ENCODE results near the gene UBE2D1. TPM values are rescaled to one million over a fixed set of nuclear protein-coding genes. Genes with fewer than 3 reads are reported as not detected.

The UBE2D1 gene
- polyA plus RNA-seq, 1 donor = 13.3 TPM

DNA sequence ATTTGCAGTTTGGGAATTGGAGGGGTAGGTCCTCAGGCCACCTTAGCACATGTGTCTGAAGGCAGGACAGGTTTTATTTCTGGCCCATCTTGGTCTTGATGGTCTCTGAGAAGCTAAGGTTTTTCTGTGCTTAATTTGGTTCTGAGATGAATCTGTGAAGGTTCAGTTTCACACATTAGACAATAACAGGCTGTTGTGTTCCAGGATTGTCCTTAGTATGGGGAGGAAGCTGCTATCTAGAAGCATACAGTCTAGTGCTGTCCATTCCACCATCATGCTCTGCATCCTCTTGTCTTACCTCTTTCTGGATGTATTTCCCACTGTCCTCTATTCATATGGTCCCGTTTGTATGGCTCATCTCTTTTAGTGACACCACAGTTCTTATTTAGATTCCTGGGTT is 7.1 kb downstream of the UBE2D1 start:
- no peak for DNase-seq

DNA sequence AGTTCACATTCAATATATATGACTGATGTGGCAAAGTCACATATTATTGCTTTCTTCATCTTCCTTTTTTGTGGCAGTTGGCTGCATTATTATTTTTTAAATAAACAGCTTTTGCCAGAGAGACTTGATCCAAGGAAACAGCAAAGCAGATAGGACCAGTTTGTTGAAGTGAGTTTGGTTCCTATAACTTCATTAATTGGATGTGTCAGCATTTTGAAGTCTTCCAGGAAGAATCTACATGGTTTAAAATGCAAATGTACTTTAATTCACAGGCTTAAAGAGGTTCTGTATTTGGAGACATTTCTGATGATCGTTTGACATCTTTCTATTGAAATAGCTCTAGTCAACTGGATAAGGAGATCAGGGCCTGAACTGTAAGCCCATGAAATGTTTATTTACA is 13.2 kb downstream of the UBE2D1 start:
- no peak for DNase-seq

DNA sequence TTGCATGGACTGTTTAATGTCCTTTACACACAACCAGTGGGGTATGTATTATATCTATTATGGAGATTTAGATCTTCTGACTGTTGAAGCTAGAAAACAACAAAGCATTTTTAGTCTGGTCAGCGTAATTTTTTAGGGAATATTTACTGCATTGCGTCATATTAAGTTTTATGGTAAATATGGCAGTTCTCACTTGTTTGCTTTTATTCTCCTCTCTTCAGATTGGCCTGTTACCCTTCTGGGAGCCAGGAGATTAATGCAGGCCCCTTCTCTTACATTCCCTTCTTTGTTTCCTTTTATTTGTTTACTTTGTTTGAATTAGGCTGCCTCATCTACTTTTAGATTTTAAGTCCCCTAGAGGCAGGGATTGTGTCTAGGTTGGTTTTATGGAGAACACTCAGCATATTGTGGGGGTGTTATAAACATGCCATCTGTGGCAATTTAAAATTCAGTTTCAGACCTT is 13.8 kb downstream of the UBE2D1 start:
- DNase-seq = no peak

DNA sequence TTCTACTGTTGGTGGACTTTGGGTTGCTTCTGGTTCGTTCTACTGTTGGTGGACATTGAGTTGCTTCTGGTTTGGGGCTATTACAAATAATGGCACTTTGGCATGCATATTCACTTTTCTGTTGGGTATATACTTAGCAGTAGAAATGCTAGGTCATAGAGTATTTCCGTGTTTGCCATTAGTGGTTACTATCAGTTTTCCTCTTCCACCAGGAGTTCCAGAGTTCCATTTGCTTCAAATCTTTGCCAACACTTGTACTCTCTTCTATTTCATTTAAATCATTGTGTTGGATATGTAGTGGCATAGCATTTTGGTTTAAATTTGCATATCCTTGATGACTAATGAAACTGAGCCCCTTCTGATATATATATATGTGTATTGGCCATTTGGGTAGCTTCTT is 15.2 kb downstream of the UBE2D1 start:
- DNase-seq = no peak

DNA sequence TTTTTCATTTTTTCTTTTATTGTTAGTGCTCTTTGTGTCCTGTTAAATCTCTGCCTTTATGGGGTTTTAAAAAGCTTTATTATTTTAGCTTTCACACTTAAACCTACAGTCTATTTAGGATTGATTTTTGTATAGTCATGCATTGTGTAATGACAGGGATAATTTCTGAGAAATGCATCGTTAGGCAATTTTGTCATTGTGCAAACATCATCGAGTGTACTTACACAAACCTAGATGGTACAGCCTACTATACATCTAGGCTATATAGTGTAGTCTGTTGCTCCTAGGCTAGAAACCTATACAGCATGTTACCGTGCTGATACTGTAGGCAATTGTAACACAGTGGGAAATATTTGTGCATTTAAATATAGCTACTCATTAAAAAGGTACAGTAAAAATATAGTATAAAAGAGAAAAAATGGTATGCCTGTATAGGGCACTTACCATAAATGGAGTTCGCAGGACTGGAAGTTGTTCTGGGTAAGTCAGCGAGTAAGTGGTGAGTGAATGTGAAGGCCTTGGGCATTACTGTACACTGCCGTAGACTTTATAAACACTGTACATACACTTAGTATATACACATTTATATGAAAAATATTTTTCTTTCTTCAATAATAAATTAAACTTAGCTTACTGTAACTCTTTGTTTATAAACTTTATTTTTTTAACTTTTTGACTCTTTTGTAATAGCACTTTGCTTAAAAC is 16.0 kb downstream of the UBE2D1 start:
- no peak for DNase-seq

DNA sequence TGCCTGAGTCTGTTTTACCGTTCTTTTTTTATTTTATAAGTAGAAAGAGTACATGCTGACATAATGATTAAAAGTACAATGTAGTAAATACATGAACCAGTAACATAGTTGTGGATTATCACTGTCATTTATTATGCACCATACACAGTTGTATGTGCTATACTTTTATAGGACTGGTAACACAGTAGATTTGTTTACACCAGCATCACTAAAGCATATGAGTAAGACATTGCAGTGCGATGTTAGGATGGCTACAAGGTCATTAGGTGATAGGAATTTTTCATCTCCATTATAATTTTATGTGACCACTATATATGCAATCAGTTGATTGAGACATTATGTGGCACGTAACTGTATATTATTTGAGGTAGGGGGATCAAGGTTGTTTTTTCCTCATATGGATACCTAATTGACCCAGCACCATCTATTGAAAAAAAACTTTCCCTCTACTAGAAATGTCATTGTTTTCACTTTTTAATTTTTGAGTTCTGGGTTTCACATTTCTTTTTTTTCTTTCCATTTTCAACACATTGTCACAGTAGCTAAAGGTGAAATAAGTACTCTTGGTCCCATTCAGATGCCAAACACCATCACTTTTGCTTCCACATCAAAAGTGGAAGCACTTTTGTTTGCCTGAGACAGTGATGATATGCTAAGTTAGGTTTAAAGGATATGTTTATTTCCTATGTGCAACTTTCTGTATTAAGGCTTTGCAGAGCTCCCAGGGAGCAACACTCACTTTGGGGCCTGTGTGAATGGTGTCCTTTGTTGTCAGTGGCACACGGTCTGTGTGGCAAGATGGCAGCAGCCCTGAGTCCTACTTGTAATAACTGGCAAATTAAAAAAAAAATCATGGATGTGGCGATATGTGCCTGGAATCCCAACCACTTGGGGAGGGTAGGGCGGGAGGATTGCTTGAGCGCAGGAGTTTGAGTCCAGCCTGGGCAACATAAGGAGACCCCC is 17.1 kb downstream of the UBE2D1 start:
- DNase-seq = no peak

DNA sequence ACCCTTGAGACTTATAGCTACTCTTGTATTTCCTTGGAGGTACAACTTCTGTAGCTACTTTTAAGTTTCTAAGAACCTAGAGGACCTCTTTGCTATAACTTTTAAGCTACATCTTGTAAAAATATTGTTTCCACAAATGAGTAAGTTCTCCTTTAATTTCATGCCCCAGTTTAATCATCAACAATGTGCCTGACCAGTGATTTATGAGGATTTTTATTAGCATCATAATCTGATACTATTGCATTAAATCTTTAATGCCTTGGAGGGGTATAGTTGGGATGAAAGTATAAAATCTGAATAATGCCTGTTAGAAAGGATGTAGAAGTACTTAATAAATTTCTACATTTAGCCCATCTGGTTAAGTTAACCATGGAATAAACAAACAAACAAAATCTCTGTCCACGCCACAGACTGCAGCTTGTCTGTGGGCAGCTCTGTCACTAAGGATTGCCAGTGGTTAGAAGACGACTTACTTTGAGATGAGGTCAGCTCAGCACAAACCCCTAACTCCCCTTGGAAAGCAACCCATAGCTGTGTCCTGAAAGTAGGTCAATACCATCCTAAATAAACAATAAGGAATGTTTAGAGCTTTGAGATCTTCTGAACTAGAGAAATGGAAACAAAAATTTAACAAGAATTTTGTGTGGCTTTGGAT is 18.3 kb downstream of the UBE2D1 start:
- DNase-seq = no peak

DNA sequence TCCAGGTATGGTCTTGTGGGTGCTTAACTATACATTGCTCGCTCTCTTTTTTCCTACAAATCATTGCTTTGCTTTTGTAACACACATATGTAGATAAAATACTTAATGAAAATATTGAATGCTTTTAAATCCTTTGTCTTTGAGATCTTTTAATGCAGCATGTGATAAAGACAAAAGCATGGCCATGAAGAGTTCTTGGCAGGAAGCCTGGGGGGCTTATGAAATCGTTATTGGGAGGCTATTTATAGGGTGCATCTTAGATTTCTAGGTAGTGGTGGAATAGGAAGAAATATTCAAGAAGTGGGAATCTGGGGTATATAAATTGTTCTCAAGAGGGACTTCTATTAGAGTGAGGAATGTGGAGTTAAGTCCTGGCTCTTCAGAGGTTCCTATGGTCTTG is 21.9 kb downstream of the UBE2D1 start:
- DNase-seq = no peak

DNA sequence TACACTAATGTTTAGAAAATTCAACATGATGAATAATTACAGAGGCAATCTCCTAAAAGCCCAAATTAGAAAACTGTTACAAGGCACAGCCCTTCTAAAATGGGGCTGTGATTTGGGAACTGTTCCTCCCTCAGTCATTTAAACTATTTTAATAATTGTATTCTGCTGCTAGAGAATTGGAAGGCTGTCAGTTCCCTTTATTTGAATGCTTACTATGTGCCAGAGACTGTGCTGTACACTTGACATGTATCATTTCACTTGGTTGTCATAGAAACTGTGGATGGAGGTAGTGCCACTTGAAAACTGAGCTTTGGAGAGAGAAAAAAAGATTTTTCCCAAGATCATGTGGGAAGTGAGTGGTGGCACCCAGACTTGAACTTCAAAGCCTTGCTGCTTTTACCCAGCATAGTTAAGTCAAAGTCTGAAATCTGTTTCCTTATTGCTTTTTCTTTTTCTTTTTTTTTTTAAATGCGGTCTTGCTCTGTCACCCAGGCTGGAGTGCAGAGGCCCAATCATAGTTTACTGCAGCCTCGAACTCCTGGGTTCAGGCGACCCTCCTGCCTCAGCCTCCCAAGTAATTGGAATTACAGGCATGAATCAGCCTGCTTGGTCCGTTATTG is 23.6 kb downstream of the UBE2D1 start:
- DNase-seq = no peak

DNA sequence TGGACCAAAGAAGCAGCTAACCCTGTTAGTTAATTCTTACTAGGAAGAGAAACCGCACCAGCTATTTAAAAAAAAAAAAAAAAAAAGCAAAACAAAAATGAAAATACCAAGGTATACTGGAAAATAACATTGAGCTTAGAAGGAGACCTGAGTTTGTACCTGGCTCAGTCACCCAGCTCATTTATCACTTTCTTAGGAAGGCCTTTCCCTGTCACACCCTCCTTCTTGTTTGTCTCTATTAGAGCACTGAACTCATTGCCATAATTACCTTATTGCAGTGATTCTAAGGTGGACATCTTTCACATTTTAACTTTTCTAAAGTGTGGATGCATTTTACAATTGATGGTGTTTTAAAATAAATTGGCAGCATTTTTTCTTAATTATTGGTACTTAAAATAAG is 24.1 kb downstream of the UBE2D1 start:
- no peak for DNase-seq

DNA sequence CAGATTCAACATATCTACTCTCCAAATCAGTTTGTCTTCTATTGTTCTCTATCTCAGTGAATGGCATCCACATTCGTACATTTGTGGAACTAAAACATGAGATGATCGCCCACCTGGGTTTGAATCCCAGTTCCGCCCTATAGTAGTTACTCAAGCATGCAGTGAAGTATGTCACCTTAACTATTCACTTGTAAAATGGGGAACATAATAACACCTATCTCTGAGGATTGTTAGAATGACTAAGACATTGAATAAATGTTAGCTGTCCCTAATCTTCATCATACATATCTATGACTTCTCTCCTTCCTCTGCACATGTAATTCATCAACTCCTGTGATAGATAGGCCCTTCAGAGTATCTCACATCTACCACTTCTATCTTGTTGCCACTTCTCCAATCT is 24.7 kb downstream of the UBE2D1 start:
- DNase-seq = no peak

DNA sequence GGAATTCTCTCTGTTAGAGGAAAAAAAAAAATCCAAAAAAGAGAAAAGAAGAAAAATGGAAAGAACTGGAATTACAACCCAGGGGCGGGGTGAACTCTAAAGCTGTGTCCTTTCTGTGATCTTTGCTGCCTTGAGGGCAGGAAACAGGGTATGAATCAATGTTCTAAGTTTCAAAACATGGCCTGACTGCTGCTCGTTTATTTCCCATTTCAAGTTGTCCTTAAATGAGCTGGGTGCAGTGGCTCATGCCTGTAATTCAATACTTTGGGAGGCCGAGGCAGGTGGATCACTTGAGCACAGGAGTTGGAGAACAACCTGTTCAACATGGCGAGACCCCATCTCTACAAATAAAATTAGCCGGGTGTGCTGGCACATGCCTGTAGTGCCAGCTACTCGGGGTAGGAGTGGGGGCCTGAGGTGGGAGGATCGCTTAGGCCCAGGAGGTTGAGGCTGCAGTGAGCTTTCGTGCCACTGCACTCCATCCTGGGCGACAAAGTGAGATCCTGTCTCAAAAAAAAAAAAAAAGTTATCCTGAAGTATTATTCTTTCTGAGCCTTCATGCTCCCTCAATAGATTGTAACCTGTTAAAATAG is 25.7 kb downstream of the UBE2D1 start:
- DNase-seq = no peak

DNA sequence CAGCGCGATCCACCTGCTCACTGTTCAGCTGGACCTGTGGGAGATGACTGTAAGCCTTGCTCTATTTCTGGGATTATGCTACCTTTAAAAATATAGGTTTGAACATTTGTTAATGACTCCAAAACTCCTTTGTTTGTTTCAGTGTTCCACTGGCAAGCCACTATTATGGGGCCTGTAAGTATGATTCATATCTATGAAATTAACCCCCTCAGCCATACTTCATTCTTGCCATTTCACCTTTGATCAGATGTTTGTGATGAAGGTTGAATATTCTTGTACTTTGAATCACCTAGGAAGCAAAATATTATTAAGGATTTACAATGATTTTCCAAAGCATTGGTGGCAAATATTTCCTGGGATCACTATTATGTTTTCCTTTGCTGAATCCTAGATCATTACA is 26.5 kb downstream of the UBE2D1 start:
- no peak for DNase-seq

DNA sequence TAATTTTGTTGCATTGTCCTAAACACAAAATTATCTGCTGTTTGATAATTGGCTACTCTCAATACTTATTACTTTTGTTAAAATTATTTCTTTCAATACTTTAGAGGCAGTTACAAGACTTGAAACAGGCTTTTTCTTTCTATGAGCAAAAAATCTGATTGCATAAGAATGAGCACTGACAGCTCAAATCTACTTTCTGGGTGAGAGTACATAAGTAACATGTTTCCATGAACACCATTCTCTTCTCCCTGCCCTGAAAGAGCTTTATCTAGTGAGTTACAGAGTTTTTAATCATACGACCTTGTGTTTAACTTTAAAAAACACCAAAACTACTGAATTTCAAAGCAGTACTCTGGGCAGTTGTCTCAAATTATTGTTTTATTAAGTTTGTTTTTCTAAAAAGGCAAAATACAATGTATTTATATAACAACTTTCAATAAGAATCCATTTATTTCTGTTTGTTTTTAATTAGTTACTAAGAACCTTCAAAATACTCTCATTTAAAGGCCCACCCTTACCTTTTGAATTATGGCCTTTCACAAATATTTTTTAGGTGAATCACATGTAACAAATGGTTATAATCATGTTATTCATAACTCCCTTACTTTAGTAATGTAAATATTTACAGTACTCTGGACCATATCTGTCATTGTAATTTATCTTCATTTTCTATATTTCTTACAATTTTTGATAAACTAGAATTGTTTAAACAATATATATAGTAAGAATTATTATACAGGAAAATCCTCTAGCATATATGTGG is 27.4 kb downstream of the UBE2D1 start:
- DNase-seq = no peak

DNA sequence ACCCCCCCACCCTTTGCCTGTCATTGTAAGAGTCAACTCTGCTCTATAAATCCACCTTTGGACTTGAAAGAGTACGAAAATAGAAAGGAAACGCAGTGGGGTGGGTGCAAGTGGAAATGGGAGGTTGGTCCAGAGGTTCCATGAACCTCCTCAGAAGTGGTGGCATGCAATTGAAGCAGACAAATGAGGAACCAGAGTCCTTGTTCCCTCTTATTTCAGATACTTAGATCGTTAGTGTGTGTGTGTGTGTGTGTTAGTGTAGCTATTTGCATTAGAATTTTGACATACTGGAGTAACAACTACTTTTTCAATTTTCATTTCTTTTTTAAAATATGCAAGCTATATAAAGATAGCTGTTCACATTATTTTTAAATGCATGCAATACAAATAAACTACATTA is 32.3 kb downstream of the UBE2D1 start:
- DNase-seq = no peak

DNA sequence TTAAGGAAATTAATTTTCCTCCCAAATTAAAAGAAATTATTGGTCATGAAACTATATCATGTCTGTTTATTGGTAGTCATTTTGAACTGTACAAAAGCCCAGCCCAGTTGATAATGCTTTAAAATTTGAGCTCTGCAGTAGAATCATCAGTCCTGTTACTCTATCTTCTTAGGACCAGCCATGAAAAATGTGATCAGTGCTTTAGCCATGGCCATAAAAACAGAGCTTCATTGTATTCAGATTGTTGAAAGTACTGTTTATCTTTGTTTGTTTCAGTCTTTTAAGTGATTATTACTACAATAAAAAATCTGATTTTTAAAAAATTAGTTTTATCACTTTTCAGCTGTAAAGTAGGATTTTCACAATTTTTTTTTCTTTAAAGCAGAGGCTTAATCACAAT is 36.7 kb downstream of the UBE2D1 start:
- no peak for DNase-seq

DNA sequence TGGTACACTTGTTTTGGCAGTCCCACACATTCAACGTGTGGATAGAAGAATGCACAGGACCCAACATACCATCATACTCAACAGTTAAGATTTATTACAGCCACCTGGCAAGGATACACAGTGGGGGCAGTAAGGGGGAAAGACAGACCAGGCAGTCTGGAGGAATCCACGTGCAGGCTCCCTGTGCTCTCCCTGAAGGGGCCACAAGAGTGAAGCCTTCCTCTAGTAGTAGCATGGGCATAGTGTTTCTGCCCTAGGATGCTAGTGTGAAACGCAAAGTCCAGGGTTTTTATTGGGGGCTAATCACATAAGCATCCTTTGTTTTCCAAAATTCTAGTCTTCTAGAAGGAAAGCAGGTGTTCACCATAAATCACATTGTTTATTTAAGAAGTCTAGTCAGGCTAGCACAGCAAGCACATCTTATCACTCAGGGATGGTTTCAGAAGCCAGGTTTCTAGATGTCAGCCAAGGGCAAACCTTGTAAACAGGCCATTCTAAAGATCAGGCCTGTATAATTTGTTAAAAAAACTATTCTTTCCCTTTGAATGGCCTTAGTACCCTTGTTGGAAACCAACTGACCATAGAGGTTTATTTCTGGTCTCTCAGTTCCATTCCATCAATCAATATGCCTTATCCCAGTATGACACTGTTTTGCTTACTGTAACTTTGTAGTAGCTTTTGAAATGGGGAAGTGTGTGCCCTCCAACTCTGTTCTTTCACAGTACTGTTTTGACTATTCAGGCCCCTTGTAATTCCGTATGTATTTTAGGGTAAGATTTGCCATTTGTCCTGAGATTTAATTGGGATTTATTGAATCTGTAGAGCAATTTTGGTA is 38.0 kb downstream of the UBE2D1 start:
- no peak for DNase-seq

DNA sequence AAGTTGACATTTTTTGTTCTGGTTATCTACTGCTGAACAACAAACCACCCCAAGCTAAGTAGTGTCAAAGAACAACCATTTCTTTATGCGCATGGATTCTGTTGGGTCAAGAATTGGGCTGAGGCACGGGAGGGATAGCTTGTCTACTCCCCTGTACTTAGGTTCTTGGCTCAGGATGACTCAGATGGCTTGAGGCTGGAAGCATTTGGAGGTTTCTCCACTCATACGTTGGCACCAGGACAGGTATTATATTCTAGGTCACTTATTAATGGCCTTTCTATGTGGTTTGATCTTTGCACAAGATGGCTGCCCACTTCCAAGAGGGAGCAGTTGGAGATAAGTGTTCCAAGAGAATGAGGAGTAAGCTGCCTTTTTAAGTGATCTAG is 38.6 kb downstream of the UBE2D1 start:
- DNase-seq = no peak

DNA sequence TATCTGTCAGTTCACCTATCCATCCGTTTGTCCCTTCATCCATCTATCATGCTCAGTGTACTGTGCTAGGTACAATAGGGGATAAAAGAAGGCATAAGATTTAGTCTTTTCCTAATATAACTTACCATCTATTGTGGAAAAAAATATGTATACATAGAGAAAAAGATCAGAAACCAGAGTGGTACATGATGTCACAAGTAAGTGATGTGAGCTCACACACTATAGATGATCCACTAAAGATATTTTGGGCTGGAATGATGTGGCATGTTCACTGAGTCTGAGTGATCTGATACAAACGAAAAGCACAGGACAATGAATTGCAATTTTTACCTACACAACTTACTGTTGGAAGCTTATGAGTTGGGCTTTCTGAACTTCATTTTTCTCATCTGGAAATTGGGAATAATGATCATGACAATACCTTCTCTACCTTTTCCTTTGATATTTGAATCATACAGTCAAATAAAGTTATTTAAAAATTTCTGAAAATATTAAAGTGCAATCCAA is 47.7 kb downstream of the UBE2D1 start:
- no peak for DNase-seq

DNA sequence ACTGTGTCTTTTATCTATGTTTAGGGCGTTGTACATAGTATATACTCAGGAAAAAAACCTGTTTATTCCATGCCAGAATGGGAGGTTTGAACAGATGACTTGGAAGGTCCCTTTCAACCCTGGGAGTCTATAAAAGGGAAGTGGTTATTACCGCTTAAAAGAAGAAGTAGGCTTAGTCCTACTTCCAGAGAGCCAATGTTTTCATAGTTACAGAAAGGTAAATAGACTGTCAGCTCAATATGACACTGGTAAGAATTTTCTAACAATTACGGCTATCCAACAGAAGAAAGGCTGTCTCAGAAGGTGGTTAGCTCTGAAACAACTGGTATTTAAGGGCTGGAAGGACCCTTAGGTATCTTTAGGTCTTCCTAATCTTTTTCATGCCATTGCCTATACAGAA is 49.3 kb downstream of the UBE2D1 start:
- no peak for DNase-seq

Measured in hindlimb muscle (tissue), 1 donor.